Tibial nerve (tissue), 4 donors: ENCODE measurements around the gene SEM1.
"Not testable (repeated sequence)": the region's sequence is repeated elsewhere in the genome, so short reads cannot be mapped to it uniquely, and the experiment has no call there.

Experiments
- EP300 ChIP-seq, 2 donors: sonication (generic); formaldehyde crosslinking; IDR thresholded peaks; one replicate each; pipeline ENCODE4 v1.6.1; 2017; ENCODE audit warnings: antibody characterized with exemption in 2 of 2, mild to moderate bottlenecking in 1 of 2
- POLR2A ChIP-seq, 2 donors: fragments of 450-650 bp; IDR thresholded peaks; one replicate each; pipeline ENCODE4 v1.6.1; 2017; ENCODE audit warnings: antibody characterized with exemption in 2 of 2, mild to moderate bottlenecking in 2 of 2, moderate library complexity in 2 of 2
- TF ChIP-seq, protein P1 (sequence below), 5 experiments: fragments of 200-600 bp in 3 of 5; fragments of 450-650 bp in 2 of 5; sonication (generic) in 3 of 5; IDR thresholded peaks; one replicate each; pipeline ENCODE4 v1.5.1; 2016 to 2019; ENCODE audit warnings: antibody characterized with exemption in 5 of 5, mild to moderate bottlenecking in 3 of 5, moderate library complexity in 2 of 5

GRCh38 chr7:96662151-96662550 lies 47.5 kb downstream of the SEM1 start:
- TF ChIP-seq, protein P1, sequence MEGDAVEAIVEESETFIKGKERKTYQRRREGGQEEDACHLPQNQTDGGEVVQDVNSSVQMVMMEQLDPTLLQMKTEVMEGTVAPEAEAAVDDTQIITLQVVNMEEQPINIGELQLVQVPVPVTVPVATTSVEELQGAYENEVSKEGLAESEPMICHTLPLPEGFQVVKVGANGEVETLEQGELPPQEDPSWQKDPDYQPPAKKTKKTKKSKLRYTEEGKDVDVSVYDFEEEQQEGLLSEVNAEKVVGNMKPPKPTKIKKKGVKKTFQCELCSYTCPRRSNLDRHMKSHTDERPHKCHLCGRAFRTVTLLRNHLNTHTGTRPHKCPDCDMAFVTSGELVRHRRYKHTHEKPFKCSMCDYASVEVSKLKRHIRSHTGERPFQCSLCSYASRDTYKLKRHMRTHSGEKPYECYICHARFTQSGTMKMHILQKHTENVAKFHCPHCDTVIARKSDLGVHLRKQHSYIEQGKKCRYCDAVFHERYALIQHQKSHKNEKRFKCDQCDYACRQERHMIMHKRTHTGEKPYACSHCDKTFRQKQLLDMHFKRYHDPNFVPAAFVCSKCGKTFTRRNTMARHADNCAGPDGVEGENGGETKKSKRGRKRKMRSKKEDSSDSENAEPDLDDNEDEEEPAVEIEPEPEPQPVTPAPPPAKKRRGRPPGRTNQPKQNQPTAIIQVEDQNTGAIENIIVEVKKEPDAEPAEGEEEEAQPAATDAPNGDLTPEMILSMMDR (IDR thresholded peaks at IDR 0.05): not testable (repeated sequence)
- TF ChIP-seq POLR2A, EP300 (IDR thresholded peaks at IDR 0.05): not testable (repeated sequence)
